HG03575 (cell line): ENCODE measurements around the gene IKBKE.
"Not testable (repeated sequence)": the region's sequence is repeated elsewhere in the genome, so short reads cannot be mapped to it uniquely, and the experiment has no call there.

Experiments used
- ATAC-seq: cut with Tn5 transposase; IDR thresholded peaks from one replicate; pipeline ENCODE4 v1.9.1; 2021; ENCODE audit not compliant: unreplicated experiment, insufficient number of reproducible peaks, low FRiP score; ENCODE audit errors: extremely low read depth

IKBKE gene

GRCh38 chr1:206469411-206469932 is 804 bp upstream of the IKBKE start:
- no peak for ATAC-seq

- no peak for ATAC-seq
These were observed 577 bp downstream of the IKBKE start for GRCh38 chr1:206470692-206471414.

GRCh38 chr1:206471415-206471801 is 1.1 kb downstream of the IKBKE start:
- no peak for ATAC-seq

- no peak for ATAC-seq
These were observed 1.7 kb downstream of the IKBKE start for GRCh38 chr1:206472024-206472423.

- no peak for ATAC-seq
These were observed 2.2 kb downstream of the IKBKE start for GRCh38 chr1:206472454-206472853.

GRCh38 chr1:206472886-206473285 is 2.6 kb downstream of the IKBKE start:
- ATAC-seq: no peak

GRCh38 chr1:206476058-206476457 is 5.8 kb downstream of the IKBKE start:
- ATAC-seq: no peak

GRCh38 chr1:206476591-206476990 is 6.3 kb downstream of the IKBKE start:
- ATAC-seq: no peak

GRCh38 chr1:206477110-206477509 is 6.8 kb downstream of the IKBKE start:
- no peak for ATAC-seq

- ATAC-seq: no peak
These were observed 7.5 kb downstream of the IKBKE start for GRCh38 chr1:206477581-206478380.

GRCh38 chr1:206478746-206479145 is 8.5 kb downstream of the IKBKE start:
- ATAC-seq: no peak

- ATAC-seq: no peak
These were observed 9.2 kb downstream of the IKBKE start for GRCh38 chr1:206479183-206480125.

- no peak for ATAC-seq
These were observed 9.9 kb downstream of the IKBKE start for GRCh38 chr1:206480211-206480610.

- ATAC-seq: no peak
These were observed 12.3 kb downstream of the IKBKE start for GRCh38 chr1:206482611-206483010.

- ATAC-seq: not testable (repeated sequence)
These were observed 13.6 kb downstream of the IKBKE start for GRCh38 chr1:206483864-206484263.

- no peak for ATAC-seq
These were observed 14.6 kb downstream of the IKBKE start for GRCh38 chr1:206484901-206485300.

- no peak for ATAC-seq
These were observed 16.9 kb downstream of the IKBKE start for GRCh38 chr1:206486995-206487788.

- no peak for ATAC-seq
These were observed 17.7 kb downstream of the IKBKE start for GRCh38 chr1:206487970-206488369.
